A673 (cell line): ENCODE data around the gene CORO6. TPM values are rescaled to one million over a fixed set of nuclear protein-coding genes. Genes with fewer than 3 reads are reported as not detected.
A peak's percentile ranks its signal among the peaks of the same experiment; 100 is the strongest.

Experiments used
- BruUV-seq: library from RNA; stranded (reverse); fragments of 400-500 nt; replicated peaks from 2 replicates; lab custom pipeline; 2021; lab: Mats Ljungman, UMichigan
- CTCF ChIA-PET: fragments of 300-600 bp; sonication (Branson Sonifier 250); formaldehyde crosslinking; loops from one replicate; lab custom pipeline; 2022; ENCODE audit warnings: antibody characterized with exemption; lab: Charles Lee
- POLR2A ChIA-PET: fragments of 300-600 bp; sonication (Branson Sonifier 250); formaldehyde crosslinking; loops from one replicate; lab custom pipeline; 2022; ENCODE audit warnings: antibody characterized with exemption; ENCODE audit not compliant: low non-redundant PET; lab: Charles Lee
- DNase-seq: peaks from one replicate; pipeline ENCODE4 v3.0.0-alpha.2; 2015; ENCODE audit warnings: low spot score
- H3K27ac ChIP-seq: fragments of 200-600 bp; sonication (generic); 2 replicates; pipeline ENCODE4 v1.5.1; 2016; ENCODE audit warnings: mixed run types, low read depth, mild to moderate bottlenecking, mixed read lengths, antibody characterized with exemption, low read length; ENCODE audit not compliant: poor library complexity, severe bottlenecking
- H3K27me3 ChIP-seq: fragments of 200-600 bp; sonication (generic); replicated peaks from 2 replicates; pipeline ENCODE4 v1.6.1; 2017; ENCODE audit warnings: mixed run types, low read depth, mild to moderate bottlenecking, mixed read lengths, antibody characterized with exemption, low read length; ENCODE audit not compliant: insufficient read depth, poor library complexity
- H3K36me3 ChIP-seq: fragments of 200-600 bp; sonication (generic); 2 replicates; pipeline ENCODE4 v1.6.1; 2016; ENCODE audit warnings: mixed run types, mild to moderate bottlenecking, mixed read lengths, antibody characterized with exemption, low read length; ENCODE audit not compliant: insufficient read depth, poor library complexity, severe bottlenecking
- H3K4me1 ChIP-seq: fragments of 200-600 bp; sonication (generic); 2 replicates; pipeline ENCODE4 v1.6.1; 2017; ENCODE audit warnings: mixed run types, mild to moderate bottlenecking, mixed read lengths, antibody characterized with exemption, low read length; ENCODE audit not compliant: insufficient read depth, poor library complexity, severe bottlenecking
- H3K4me3 ChIP-seq: fragments of 200-600 bp; sonication (generic); 2 replicates; pipeline ENCODE4 v1.5.1; 2016; ENCODE audit warnings: low read depth, mixed run types, mild to moderate bottlenecking, mixed read lengths, low read length; ENCODE audit not compliant: poor library complexity, severe bottlenecking
- H3K9me3 ChIP-seq: fragments of 200-600 bp; sonication (generic); 2 replicates; pipeline ENCODE4 v1.6.1; 2016; ENCODE audit warnings: mixed run types, low read depth, mild to moderate bottlenecking, mixed read lengths, antibody characterized with exemption, low read length; ENCODE audit not compliant: poor library complexity, severe bottlenecking
- EZH2 ChIP-seq: fragments of 200-600 bp; sonication (generic); IDR thresholded peaks from 2 replicates; pipeline ENCODE4 v1.6.1; 2017; ENCODE audit warnings: borderline replicate concordance, low read depth, mild to moderate bottlenecking, mixed read lengths, antibody characterized with exemption, low read length; ENCODE audit not compliant: poor library complexity, severe bottlenecking
- intact Hi-C: fragments of 100-400 bp; cut with micrococcal nuclease; formaldehyde crosslinking; loops from one replicate; pipeline ENCODE4 v1.10.0; 2022; ENCODE audit not compliant: unreplicated experiment
- total RNA-seq: library from RNA; stranded (reverse); gene quantifications from 2 replicates; pipeline ENCODE4 v1.2.3, GENCODE V29; 2021
- TF ChIP-seq, protein P1 (sequence below): fragments of 300-800, 200-600 bp; sonication (generic); conservative IDR thresholded peaks from 2 replicates; pipeline ENCODE4 v1.5.1; 2017; ENCODE audit warnings: low read depth, mild to moderate bottlenecking, antibody characterized with exemption, low read length, moderate library complexity, mixed read lengths

CORO6 gene
- total RNA-seq, 1 experiment from 2014 or later, result 19.7 TPM

DNA sequence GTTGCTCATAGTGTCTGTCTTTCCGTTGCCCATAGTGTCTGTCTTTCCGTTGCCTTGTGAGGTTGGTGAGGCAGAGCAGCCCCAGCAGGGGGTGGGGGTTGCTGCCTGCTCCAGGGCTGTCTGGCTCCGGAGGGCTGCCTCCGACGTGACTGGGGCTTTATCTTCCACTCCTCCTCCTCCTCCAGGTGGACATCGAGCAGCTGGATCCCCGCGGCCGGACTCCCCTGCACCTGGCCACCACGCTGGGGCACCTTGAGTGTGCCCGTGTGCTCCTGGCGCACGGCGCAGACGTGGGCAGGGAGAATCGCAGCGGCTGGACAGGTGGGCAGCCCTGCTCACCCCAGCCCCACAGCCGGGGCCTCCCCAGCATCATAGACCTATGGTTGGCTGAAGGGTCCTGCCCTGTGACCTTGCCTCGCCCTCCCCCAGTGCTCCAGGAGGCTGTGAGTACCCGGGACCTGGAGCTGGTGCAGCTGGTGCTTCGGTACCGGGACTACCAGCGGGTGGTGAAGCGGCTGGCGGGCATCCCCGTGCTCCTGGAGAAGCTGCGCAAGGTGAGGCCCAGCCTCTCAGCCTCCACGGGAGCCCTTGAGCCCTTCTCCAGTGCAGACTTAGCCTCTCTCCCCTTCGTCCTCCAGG lies 15.0 kb downstream of the CORO6 start:
- Histone ChIP-seq H3K36me3 (peaks cover 19% of the 10 kb centered on the region), H3K4me3 (no peak overlapping the region), H3K27me3 (no peaks in the 10 kb centered on the region), H3K9me3 (no peaks in the 10 kb centered on the region), H3K4me1 (no peaks in the 10 kb centered on the region), H3K27ac (peak overlapping the region; percentile 64)
- BruUV-seq, result no TSS peak
- TF ChIP-seq, protein P1, sequence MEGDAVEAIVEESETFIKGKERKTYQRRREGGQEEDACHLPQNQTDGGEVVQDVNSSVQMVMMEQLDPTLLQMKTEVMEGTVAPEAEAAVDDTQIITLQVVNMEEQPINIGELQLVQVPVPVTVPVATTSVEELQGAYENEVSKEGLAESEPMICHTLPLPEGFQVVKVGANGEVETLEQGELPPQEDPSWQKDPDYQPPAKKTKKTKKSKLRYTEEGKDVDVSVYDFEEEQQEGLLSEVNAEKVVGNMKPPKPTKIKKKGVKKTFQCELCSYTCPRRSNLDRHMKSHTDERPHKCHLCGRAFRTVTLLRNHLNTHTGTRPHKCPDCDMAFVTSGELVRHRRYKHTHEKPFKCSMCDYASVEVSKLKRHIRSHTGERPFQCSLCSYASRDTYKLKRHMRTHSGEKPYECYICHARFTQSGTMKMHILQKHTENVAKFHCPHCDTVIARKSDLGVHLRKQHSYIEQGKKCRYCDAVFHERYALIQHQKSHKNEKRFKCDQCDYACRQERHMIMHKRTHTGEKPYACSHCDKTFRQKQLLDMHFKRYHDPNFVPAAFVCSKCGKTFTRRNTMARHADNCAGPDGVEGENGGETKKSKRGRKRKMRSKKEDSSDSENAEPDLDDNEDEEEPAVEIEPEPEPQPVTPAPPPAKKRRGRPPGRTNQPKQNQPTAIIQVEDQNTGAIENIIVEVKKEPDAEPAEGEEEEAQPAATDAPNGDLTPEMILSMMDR, result no peak
- no peak for TF ChIP-seq EZH2
- ChIA-PET POLR2A (no interaction called here), CTCF (no interaction called here)
- intact Hi-C loops, result no loop called here
- no peak for DNase-seq

DNA sequence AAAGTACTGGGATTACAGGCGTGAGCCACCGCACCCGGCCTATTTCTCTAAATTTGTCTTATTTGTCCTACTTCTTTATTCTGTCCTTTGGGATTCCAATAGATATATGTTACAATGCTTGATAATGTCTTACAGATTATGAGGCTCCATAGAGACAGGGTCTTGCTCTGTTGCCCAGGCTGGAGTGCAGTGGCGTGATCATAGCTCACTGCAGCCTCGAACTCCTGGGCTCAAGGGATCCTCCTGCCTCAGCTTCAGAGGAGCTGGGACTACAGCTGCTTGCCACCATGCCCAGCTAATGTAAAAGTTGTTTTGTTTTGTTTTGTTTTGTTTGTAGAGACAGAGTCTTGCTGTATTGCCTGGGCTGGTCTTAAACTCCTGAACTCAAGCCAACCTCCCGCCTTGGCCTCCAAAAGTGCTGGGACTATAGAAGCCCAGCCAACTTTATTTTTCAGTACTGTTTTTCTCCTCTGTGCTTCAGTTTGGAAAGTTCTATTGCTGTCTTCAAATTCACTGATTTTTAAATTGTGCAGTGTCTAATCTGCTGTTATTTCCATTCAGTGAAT lies 19.5 kb downstream of the CORO6 start:
- peaks cover under 1% of the 10 kb centered on the region for H3K36me3 ChIP-seq
- ChIA-PET POLR2A (no interaction called here), CTCF (no interaction called here)
- H3K4me1 ChIP-seq, result peaks cover 13% of the 10 kb centered on the region
- H3K9me3 ChIP-seq, result no peaks in the 10 kb centered on the region
- H3K27ac ChIP-seq, result no peak overlapping the region
- DNase-seq, result no peak
- no peaks in the 10 kb centered on the region for H3K27me3 ChIP-seq
- TF ChIP-seq EZH2, result no peak
- TF ChIP-seq, protein P1, result no peak
- H3K4me3 ChIP-seq, result no peak overlapping the region
- no TSS peak for BruUV-seq
- intact Hi-C loops, result no loop called here

DNA sequence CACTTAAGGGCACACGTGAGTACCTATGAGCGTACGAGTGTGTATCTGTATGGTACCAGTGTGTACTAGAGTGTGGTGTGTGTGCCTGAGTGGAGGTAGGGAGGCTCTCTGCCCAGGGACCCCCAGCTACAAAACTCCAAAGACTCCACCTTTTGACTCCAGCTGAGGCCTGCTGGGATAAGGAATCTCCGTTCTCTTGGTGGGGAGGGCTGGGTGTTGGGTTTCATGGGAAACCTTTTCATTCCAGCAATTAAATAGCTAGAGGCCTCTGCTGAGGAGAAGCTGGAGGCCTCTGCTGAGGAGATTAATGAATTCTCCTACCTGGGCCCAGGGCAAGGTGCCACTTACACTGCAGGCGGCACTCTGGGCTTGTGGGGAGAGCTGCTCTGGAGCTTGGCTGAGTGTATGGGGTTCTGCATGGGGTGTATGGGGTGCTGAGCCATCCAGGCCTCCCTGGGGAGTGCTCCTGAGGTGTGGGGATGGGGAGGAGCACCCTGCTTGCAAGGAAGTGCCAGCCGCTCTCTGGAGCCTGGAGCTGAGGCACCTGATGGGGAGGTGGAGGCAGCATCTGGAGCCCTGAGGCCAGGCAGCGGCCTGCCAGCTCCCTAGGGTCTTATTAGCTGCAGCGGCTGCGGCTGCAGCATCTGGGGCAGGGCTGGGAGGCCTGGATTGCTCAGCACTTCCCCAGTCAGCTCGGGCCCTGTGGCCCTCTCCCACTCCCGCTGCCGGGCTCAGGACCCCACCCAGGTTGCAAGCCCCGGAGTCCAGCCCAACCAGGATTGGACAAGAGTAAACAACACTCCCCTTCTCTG lies 25.1 kb downstream of the CORO6 start:
- H3K4me1 ChIP-seq, result peaks cover 57% of the 10 kb centered on the region
- H3K36me3 ChIP-seq, result no peaks in the 10 kb centered on the region
- H3K27ac ChIP-seq, result no peak overlapping the region
- ChIA-PET POLR2A (no interaction called here), CTCF (no interaction called here)
- intact Hi-C loops, result no loop called here
- no peak for DNase-seq
- H3K9me3 ChIP-seq, result no peaks in the 10 kb centered on the region
- no TSS peak for BruUV-seq
- no peak overlapping the region for H3K4me3 ChIP-seq
- TF ChIP-seq EZH2, result no peak
- TF ChIP-seq, protein P1, result no peak
- no peaks in the 10 kb centered on the region for H3K27me3 ChIP-seq
